ENCODE measurements around the gene ESPN. TPM values are rescaled to one million over a fixed set of nuclear protein-coding genes. Genes with fewer than 3 reads are reported as not detected.

ESPN gene
- total and polyA plus RNA-seq, 2 of the 8 experiments (the other 6 are each of a cell fraction or from before 2014, with no cell fraction given), result 5.2 to 16.3 TPM

GRCh38 chr1:6384135-6384534 is 40.4 kb upstream of the ESPN start:
- Histone ChIP-seq H3K56ac (replicated peaks; ENCODE audit: insufficient read length, low read depth, low read length) (no peak overlapping the region), H2BK20ac (ENCODE audit: low read length) (no peak overlapping the region), H3K36me3 (ENCODE audit: control insufficient read depth in 2 of 4, insufficient read depth in 4 of 4, low read length in 3 of 4) (no peaks in the 10 kb centered on the region), H3K79me2 (ENCODE audit: control insufficient read depth in 1 of 2, insufficient read depth in 2 of 2, low read length in 2 of 2) (peaks cover 8 to 80% of the 10 kb centered on the region in 2 experiments), H3K27ac (ENCODE audit: low read depth, low read length) (no peak overlapping the region), H3K4me3 (ENCODE audit: extremely low read depth in 1 of 4, insufficient read depth in 2 of 4, low read depth in 3 of 4, low read length in 4 of 4) (no peak overlapping the region), H2BK120ac (replicated peaks; ENCODE audit: low read depth, low read length) (no peak overlapping the region), H3K27me3 (replicated peaks in 1 of 4; ENCODE audit: control insufficient read depth in 3 of 4, extremely low read depth in 1 of 4, insufficient read depth in 3 of 4, low read length in 3 of 4) (no peaks in the 10 kb centered on the region), H3K4me1 (replicated peaks in 1 of 4; ENCODE audit: control insufficient read depth in 3 of 4, insufficient read depth in 4 of 4, low read length in 3 of 4) (peaks cover 14 to 26% (median 19%) of the 10 kb centered on the region in 4 experiments), H3K4ac (replicated peaks; ENCODE audit: insufficient read length, low read depth, low read length) (no peak overlapping the region), H4K8ac (ENCODE audit: extremely low read depth, insufficient read depth, low read length) (no peak overlapping the region), H3K4me2 (ENCODE audit: insufficient read depth in 1 of 2, low read depth in 2 of 2, low read length in 2 of 2) (no peak overlapping the region; a peak in 1 of 4 replicates), H2BK15ac (ENCODE audit: low read length) (no peak overlapping the region), H2BK12ac (ENCODE audit: low read depth, low read length) (no peak overlapping the region), H4K5ac (ENCODE audit: insufficient read length, low read depth, low read length) (no peak overlapping the region), H2BK5ac (ENCODE audit: low read depth, low read length) (no peak overlapping the region), H3K23ac (ENCODE audit: insufficient read length) (no peak overlapping the region), H3K9me3 (ENCODE audit: insufficient read depth in 2 of 2, low read depth in 1 of 2, low read length in 1 of 2) (no peaks in the 10 kb centered on the region), H4K91ac (replicated peaks; ENCODE audit: insufficient read length, low read length) (no peak overlapping the region), H2AK5ac (ENCODE audit: low read depth, low read length) (no peak overlapping the region), H3K9ac (replicated peaks in 1 of 4; ENCODE audit: extremely low read depth in 1 of 4, low read depth in 3 of 4, low read length in 3 of 4) (no peak overlapping the region), H2AFZ (ENCODE audit: low read length) (no peak overlapping the region), H3K79me1 (ENCODE audit: low read depth, low read length) (peaks cover 9% of the 10 kb centered on the region; the same call in 1 of the 2 replicates), H3K18ac (ENCODE audit: extremely low read depth, low read length) (no peak overlapping the region), H4K20me1 (replicated peaks in 1 of 2; ENCODE audit: control insufficient read depth in 1 of 2, insufficient read depth in 2 of 2, low read length in 2 of 2) (peaks cover 0 to 3% of the 10 kb centered on the region in 2 experiments), H3K14ac (ENCODE audit: insufficient read length) (no peak overlapping the region), H3K23me2 (ENCODE audit: low read depth, low read length) (no peaks in the 10 kb centered on the region; the same call in 1 of the 2 replicates)
- POLR2A ChIA-PET (ENCODE audit: partially characterized antibody), result interaction anchor here (2.4 to 3.7 kb wide), 3 partner anchors 8 to 36 kb away, joined by 8 to 26 read pairs (median 13); partner anchors contain the start of genes ACOT7 and HES2
- 92% methylated on average over 1 of the region's 1 CpG; no CpG with 5 or more reads in 1 of the 2 experiments for WGBS, 2 experiments (ENCODE audit: extremely low coverage in 1 of 2, insufficient coverage in 1 of 2, insufficient read length in 1 of 2, insufficient replicate concordance in 2 of 2, low coverage in 1 of 2, low lambda C conversion rate in 2 of 2, missing lambda C conversion rate in 1 of 2)
- TF ChIP-seq CBX8 (IDR thresholded peaks at IDR 0.05; ENCODE audit: borderline replicate concordance, low read depth, low read length), result no peak
- TF ChIP-seq NRF1 (IDR thresholded peaks at IDR 0.05; ENCODE audit: low read depth, low read length), result no peak
- TF ChIP-seq BRCA1 (IDR thresholded peaks at IDR 0.05; ENCODE audit: low read depth, low read length), result no peak
- TF ChIP-seq KDM1A (IDR thresholded peaks at IDR 0.05; ENCODE audit: borderline replicate concordance, low read length), result no peak
- TF ChIP-seq KDM5A (IDR thresholded peaks at IDR 0.05; ENCODE audit: low read length), result no peak
- no peak for TF ChIP-seq RNF2 (IDR thresholded peaks at IDR 0.05; ENCODE audit: borderline replicate concordance, low read depth, low read length, missing control alignments, poor library complexity, severe bottlenecking)
- TF ChIP-seq ASH2L (IDR thresholded peaks at IDR 0.05; ENCODE audit: low read length), result no peak
- no peak for TF ChIP-seq CEBPB (IDR thresholded peaks at IDR 0.05; ENCODE audit: low read depth, low read length)
- TF ChIP-seq RBBP5 (IDR thresholded peaks at IDR 0.05; ENCODE audit: borderline replicate concordance, low read depth, low read length), result no peak
- no peak for TF ChIP-seq SP2 (IDR thresholded peaks at IDR 0.05; ENCODE audit: low read length)
- TF ChIP-seq JUN (IDR thresholded peaks at IDR 0.05; ENCODE audit: low read depth, low read length), result no peak
- TF ChIP-seq YY1 (IDR thresholded peaks at IDR 0.05; ENCODE audit: low read depth, low read length), result no peak
- FAIRE-seq (no peak), DNase-seq (ENCODE audit: low read depth in 1 of 2, low spot score in 2 of 2) (no peak)
- CTCF ChIA-PET (ENCODE audit: partially characterized antibody), result interaction anchor here (0.8 to 58.4 kb wide), 7 partner anchors 8 to 138 kb away, joined by 3 to 1769 read pairs (median 5); no protein-coding TSS in a partner anchor

All from H1 (cell line).